K562 (cell line): ENCODE data around the gene SAE1. TPM values are rescaled to one million over a fixed set of nuclear protein-coding genes. Genes with fewer than 3 reads are reported as not detected.

ENCODE experiments used
- AFF1 ChIP-seq, 2 experiments: fragments of 450-650 bp; IDR thresholded peaks; 2 replicates each; pipeline ENCODE4 v1.6.1; 2018; ENCODE audit warnings: mild to moderate bottlenecking in 2 of 2, low read depth in 1 of 2; ENCODE audit not compliant: partially characterized antibody in 2 of 2
- ATF3 ChIP-seq, 2 experiments: fragments of 450-650 bp in 1 of 2; sonication (generic) in 1 of 2; formaldehyde crosslinking in 1 of 2; IDR thresholded peaks in 1 of 2; conservative IDR thresholded peaks in 1 of 2; 2 replicates each; pipeline versions ENCODE4 v1.6.1 to v1.8.1; 2016 to 2023; ENCODE audit warnings: mild to moderate bottlenecking in 2 of 2, moderate library complexity in 2 of 2, inconsistent platforms in 1 of 2, missing genetic modification reagents in 1 of 2
- CTBP1 ChIP-seq: fragments of 450-650 bp; IDR thresholded peaks from 2 replicates; pipeline ENCODE4 v1.6.1; 2016; ENCODE audit warnings: borderline replicate concordance
- E2F3 ChIP-seq: fragments of 250-450 bp; sonication (Bioruptor Pico); IDR thresholded peaks from 2 replicates; pipeline ENCODE4 v1.4.0; 2020; ENCODE audit warnings: mild to moderate bottlenecking
- IRF9 ChIP-seq: fragments of 450-650 bp; IDR thresholded peaks from 2 replicates; pipeline ENCODE4 v1.6.1; 2016; ENCODE audit warnings: missing biosample characterization, missing genetic modification characterization
- JUNB ChIP-seq: fragments of 450-650 bp; formaldehyde crosslinking; conservative IDR thresholded peaks from 2 replicates; pipeline ENCODE4 v1.4.0; 2020; ENCODE audit warnings: mild to moderate bottlenecking
- KAT8 ChIP-seq: fragments of 450-650 bp; IDR thresholded peaks from 2 replicates; pipeline ENCODE4 v1.6.1; 2016; ENCODE audit warnings: low read depth, mild to moderate bottlenecking
- KHSRP ChIP-seq: fragments of 450-650 bp; IDR thresholded peaks from 2 replicates; pipeline ENCODE4 v1.6.1; 2017
- NFIC ChIP-seq: fragments of 450-650 bp; IDR thresholded peaks from 2 replicates; pipeline ENCODE4 v1.6.1; 2017; ENCODE audit warnings: mild to moderate bottlenecking, inconsistent platforms
- OTX1 ChIP-seq: fragments of 450-650 bp; formaldehyde crosslinking; IDR thresholded peaks from 2 replicates; pipeline ENCODE4 v1.4.0; 2022; ENCODE audit warnings: mild to moderate bottlenecking
- RBM17 ChIP-seq: fragments of 200-400 bp; formaldehyde crosslinking; IDR thresholded peaks from 2 replicates; pipeline ENCODE4 v1.6.1; 2017; ENCODE audit warnings: low read depth, mild to moderate bottlenecking, low read length, borderline replicate concordance
- SMAD3 ChIP-seq: fragments of 450-650 bp; formaldehyde crosslinking; conservative IDR thresholded peaks from 2 replicates; pipeline ENCODE4 v1.4.0; 2020; ENCODE audit warnings: mild to moderate bottlenecking
- SMC3 ChIP-seq: conservative IDR thresholded peaks from 2 replicates; pipeline ENCODE4 v1.6.1; 2011; ENCODE audit warnings: low read depth, low read length, improper control_type of control experiment; ENCODE audit not compliant: insufficient read depth
- USF1 ChIP-seq: sonication (generic); formaldehyde crosslinking; IDR thresholded peaks from 2 replicates; pipeline ENCODE4 v1.9.0; 2022; ENCODE audit warnings: mild to moderate bottlenecking, missing genetic modification reagents
- ZNF511 ChIP-seq: sonication (generic); formaldehyde crosslinking; IDR thresholded peaks from 2 replicates; pipeline ENCODE4 v1.8.0; 2022; ENCODE audit warnings: mild to moderate bottlenecking, missing genetic modification reagents
- ZNF584 ChIP-seq: fragments of 200-800 bp; sonication (Bioruptor generic); IDR thresholded peaks from 2 replicates; pipeline ENCODE4 v1.6.1; 2016; ENCODE audit warnings: low read depth, mild to moderate bottlenecking, missing genetic modification characterization, missing compliant biosample characterization
- ZNF76 ChIP-seq: fragments of 250-450 bp; sonication (Bioruptor Pico); IDR thresholded peaks from 2 replicates; pipeline ENCODE4 v1.4.0; 2020; ENCODE audit warnings: mild to moderate bottlenecking, moderate library complexity, borderline replicate concordance
- polyA plus RNA-seq, 8 experiments: library from polyadenylated mRNA; depleted of rRNA in 4 of 8; stranded (reverse) in 5 of 8; unstranded in 3 of 8; fragments of >200 nt; fragmentation: Nextera tagmentation in 2 of 8; fragmentation: Illumina TruSeq in 1 of 8; extraction: Ambion mirVana in 2 of 8; extraction: Trizol in 1 of 8; gene quantifications; 2 replicates each; pipeline versions ENCODE4 v1.2.1 to v1.2.3, GENCODE V29; 2011 to 2014; ENCODE audit warnings: inconsistent platforms in 1 of 8, missing spikeins in 1 of 8
- total RNA-seq, 7 experiments: library from RNA; depleted of rRNA in 6 of 7; stranded (reverse); fragments of >200 nt in 6 of 7; fragmentation: Illumina TruSeq in 2 of 7; extraction: Trizol in 2 of 7; gene quantifications; 2 replicates each; pipeline versions ENCODE4 v1.2.1 to v1.2.3, GENCODE V29; 2011 to 2021; ENCODE audit warnings: low replicate concordance in 1 of 7

The SAE1 gene
- total and polyA plus RNA-seq, 9 of the 15 experiments (the other 6 are each of a cell fraction or from before 2014, with no cell fraction given), result 82.8 to 299 (median 217) TPM

- TF ChIP-seq KHSRP (no peak), AFF1 (IDR thresholded peaks at IDR 0.05; ENCODE audit: low read depth in 1 of 2, partially characterized antibody in 2 of 2) (no peak), IRF9 (0 out of 2 replicates have a peak, but pooled peaks have one; percentile 35), KAT8 (0 out of 2 replicates have a peak, but pooled peaks have one; percentile 6), ZNF584 (CRISPR knock-in tag) (no peak), CTBP1 (no peak), ATF3 (IDR thresholded peaks at IDR 0.05) (no peak), ATF3 (CRISPR knock-in tag; conservative IDR thresholded peaks at IDR 0.05) (no peak), JUNB (CRISPR knock-in tag) (no peak), SMAD3 (CRISPR knock-in tag) (peak; percentile 60; the same call in 1 of the 2 replicates), NFIC (no peak), USF1 (no peak), SMC3 (no peak), OTX1 (peak; percentile 98), ZNF76 (no peak), RBM17 (no peak), ZNF511 (CRISPR knock-in tag) (no peak), E2F3 (CRISPR knock-in tag) (no peak)
Observed at GRCh38 chr19:47243364-47243775, 112.7 kb downstream of the SAE1 start (continued).
